ENCODE measurements around the gene NPIPA5.
"Not testable (repeated sequence)": the region's sequence is repeated elsewhere in the genome, so short reads cannot be mapped to it uniquely, and the experiment has no call there.

- not testable (repeated sequence) for TF ChIP-seq CTCF (IDR thresholded peaks at IDR 0.05); MAX (IDR thresholded peaks at IDR 0.05); JUNB (IDR thresholded peaks at IDR 0.05); RAD21 (conservative IDR thresholded peaks at IDR 0.05 in 1 of 2, IDR thresholded peaks at IDR 0.05 in 1 of 2); HDAC2 (IDR thresholded peaks at IDR 0.05); CHD2 (IDR thresholded peaks at IDR 0.05; ENCODE audit: low read length, partially characterized antibody)
- TF ChIP-seq, protein P1, sequence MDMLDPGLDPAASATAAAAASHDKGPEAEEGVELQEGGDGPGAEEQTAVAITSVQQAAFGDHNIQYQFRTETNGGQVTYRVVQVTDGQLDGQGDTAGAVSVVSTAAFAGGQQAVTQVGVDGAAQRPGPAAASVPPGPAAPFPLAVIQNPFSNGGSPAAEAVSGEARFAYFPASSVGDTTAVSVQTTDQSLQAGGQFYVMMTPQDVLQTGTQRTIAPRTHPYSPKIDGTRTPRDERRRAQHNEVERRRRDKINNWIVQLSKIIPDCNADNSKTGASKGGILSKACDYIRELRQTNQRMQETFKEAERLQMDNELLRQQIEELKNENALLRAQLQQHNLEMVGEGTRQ (IDR thresholded peaks at IDR 0.05) = not testable (repeated sequence)
These were observed 14.9 kb upstream of the NPIPA5 start for GRCh38 chr16:15393025-15393424.
